ENCODE data around the gene DPEP2.
A peak's percentile ranks its signal among the peaks of the same experiment; 100 is the strongest.
"Not testable (repeated sequence)": the region's sequence is repeated elsewhere in the genome, so short reads cannot be mapped to it uniquely, and the experiment has no call there.

Gene DPEP2

DNA sequence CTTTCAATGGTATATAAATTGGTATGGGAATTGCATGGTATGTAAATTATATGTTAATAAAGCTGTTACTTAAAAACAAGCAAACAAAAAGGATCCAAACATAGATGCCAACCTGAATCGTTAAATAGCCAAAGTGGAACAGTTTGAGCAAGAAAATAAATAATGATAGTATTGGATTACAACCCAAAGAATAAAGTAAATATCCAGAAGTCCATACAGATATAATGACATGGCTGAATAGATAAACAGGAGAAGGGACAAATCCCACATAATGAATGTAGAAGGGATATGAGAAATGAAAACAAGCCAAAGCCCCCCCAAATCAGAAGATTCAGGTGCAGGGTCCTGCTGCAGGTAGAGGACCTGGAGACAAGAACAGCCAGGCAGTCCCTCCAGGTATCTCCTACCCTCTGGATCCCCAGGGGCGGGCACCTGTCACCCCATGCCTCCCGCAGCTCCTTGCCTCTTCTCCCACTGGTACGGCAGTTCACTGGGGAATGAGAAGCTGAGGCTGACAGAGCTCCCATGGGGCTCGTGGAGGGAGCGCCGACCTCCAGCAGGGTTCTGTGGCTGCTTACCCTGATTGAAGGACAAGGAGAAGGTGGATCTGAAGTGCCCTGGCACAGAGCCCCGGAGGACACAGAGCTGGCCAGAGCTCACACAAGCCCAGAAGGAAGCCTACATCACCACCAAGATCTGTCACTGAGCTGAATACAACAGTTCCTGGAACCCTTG is 45.5 kb downstream of the DPEP2 start:
- no peak for DNase-seq (ENCODE audit: low spot score)

- DNase-seq (ENCODE audit: low spot score) = no peak
Measured at GRCh38 chr16:67951485-67951884, 47.8 kb downstream of the DPEP2 start.

GRCh38 chr16:67950335-67950843 is 48.9 kb downstream of the DPEP2 start:
- DNase-seq (ENCODE audit: low spot score) = no peak

- no peak for DNase-seq (ENCODE audit: low spot score)
Measured at GRCh38 chr16:67949645-67950044, 49.6 kb downstream of the DPEP2 start.

- DNase-seq (ENCODE audit: low spot score) = peak; percentile 63
Measured at GRCh38 chr16:67948015-67948414, 51.3 kb downstream of the DPEP2 start.

DNA sequence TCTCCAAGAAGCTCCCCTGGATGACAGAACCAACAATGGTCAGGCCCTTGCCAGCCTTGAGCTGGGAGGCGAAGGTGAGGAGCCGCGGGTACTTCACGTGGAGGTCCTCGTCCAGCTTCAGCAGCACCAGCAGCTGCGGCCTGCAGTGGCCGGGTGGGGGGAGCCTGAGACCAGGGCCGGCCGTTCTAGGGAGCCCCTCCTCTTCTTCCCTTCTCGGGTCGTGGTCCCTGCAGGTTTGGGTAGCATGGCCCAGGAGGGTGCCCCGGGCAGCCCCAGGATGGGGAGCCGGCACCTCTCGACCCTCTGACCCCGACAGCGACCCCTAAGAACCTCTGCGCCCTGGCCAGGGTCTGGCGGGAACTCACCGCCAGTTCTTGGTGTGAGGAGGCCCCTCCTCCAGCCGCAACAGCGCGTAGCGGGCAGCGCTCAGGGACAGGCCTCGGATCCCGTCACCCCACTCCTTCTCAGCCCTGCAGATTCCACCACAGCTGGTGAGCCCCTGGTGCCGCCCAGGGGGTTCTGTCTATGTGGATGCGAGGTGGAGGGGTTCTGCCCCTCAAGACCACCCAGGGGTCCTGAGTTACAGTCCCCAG is 52.2 kb downstream of the DPEP2 start:
- no peak for DNase-seq (ENCODE audit: low spot score)

DNA sequence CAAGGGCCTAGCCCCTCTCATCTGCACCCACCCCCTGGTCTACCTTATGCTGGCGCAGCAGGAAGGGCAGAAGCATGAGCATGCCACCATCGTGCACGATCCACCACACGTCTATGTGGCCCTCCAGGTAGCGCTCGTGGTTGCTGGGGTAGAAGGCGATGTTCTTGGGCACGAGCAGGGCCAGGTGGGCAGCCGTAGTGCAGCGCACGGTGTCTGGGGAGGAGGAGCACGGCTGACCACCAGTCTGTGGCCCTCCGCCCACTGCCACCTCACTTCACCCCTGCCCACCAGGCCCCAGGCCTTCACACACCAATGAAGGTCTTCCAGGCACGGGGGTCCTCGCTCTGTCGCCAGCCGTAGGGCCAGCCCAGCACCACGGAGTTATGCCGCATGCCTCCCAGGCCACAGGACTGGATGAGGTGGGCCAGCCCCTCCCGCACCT is 53.1 kb downstream of the DPEP2 start:
- DNase-seq (ENCODE audit: low spot score) = no peak

GRCh38 chr16:67945392-67945933 is 53.8 kb downstream of the DPEP2 start:
- DNase-seq (ENCODE audit: low spot score) = no peak

GRCh38 chr16:67944690-67945391 is 54.4 kb downstream of the DPEP2 start:
- DNase-seq (ENCODE audit: low spot score) = no peak

DNA sequence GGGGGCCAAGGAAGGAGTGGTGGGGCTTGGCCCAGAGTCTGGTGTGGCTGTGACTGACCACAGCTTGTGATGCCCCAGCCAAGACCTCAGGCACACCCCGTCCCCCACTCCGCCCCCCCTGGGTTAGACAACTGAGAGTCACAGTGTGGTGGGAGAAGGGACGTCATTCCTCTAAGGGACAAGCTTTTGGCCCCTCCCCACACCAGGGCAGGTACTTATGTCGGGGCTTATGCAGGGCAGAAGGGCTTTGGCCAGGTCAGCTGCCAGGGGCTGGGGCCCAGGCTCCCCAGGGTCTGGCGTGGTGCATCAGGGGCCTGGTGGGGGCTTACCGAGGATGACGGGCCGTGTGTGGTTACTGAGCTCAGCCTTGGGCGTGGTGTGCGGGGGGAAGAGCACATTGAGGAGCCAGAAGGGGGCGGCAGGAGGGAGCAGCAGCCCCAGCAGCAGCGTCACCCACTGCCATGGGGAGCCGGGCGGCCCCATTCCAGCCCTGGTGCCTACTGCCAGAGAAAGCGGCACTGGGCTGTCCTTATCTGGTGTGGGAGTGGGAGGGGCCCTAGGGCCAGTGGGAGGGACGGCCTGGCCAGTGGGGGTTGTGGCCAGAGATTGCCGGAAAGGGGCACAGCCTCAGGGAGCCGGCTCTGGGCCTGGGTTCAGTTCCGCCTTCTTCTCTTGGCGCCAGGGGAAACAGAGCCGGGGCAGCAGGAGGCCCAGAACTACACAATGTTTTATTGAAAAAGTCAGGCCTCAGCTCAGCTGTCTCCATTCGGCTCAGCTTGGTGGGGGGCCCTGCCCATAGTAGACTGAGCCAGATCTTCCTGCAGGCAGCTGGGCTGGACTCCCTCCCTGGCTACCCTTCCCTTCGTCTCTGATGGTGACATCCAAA is 55.4 kb downstream of the DPEP2 start, which contains the start of gene LCAT:
Gene LCAT, minus strand, starts transcription at position 502 of the 886 bp plus-strand sequence. Its CDS starts 19 bp downstream, at position 483.
- no peak for DNase-seq (ENCODE audit: low spot score)

DNA sequence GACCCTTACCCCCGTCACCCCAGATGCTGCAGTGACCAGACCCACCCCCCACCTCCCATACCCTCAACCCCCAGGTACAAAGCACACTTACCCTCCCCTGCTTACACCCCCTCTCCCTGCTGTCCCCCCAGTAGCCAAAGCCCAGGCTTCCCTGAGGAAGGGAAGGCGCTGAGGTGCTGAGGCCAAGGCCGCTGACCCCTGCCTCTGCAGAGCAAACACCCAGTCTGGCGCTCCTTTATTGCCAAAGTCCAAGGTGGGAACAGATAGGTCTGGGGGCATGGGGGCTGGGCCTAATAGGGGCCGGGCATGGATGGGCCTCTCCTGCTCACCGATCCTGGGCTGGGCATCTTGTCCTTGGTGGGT is 56.0 kb downstream of the DPEP2 start:
- DNase-seq (ENCODE audit: low spot score) = no peak

DNA sequence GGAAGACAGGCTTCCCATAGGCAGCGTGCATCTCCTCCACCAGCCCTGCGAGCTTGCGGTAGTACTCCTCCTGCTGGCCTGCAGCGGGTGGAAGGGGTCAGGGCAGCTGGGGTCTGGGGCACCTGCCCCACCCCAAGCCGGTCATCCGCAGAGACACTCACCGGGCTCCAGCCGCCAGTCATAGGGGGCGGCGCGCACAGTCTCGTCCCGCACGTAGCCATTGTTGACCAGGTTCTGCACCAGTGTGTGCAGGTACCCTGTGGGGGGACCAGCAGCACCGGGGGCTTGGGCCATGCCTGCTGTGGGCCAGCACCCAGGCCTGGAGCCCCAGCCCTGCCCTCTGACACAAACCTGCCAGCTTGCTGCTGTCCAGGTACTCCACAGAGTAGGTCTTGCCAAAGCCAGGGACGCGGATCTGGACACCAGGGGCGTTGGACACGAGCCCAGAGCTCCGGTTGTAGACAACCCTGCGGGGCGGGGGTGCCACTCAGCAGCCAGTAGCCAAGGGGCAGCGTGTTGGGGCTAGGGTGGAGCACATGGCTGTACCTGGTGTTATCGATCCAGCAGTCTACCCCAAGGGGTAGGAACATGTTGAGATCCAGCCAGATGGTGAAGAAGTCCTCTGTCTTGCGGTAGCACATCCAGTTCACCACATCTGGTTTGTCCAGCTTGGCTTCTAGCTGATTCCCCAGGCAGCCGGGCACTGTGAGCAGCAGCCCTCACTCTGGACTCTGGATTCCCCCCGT is 56.6 kb downstream of the DPEP2 start:
- DNase-seq (ENCODE audit: low spot score) = no peak

- DNase-seq (ENCODE audit: low spot score) = peak; percentile 53
Measured at GRCh38 chr16:67942200-67942509, 57.1 kb downstream of the DPEP2 start.

DNA sequence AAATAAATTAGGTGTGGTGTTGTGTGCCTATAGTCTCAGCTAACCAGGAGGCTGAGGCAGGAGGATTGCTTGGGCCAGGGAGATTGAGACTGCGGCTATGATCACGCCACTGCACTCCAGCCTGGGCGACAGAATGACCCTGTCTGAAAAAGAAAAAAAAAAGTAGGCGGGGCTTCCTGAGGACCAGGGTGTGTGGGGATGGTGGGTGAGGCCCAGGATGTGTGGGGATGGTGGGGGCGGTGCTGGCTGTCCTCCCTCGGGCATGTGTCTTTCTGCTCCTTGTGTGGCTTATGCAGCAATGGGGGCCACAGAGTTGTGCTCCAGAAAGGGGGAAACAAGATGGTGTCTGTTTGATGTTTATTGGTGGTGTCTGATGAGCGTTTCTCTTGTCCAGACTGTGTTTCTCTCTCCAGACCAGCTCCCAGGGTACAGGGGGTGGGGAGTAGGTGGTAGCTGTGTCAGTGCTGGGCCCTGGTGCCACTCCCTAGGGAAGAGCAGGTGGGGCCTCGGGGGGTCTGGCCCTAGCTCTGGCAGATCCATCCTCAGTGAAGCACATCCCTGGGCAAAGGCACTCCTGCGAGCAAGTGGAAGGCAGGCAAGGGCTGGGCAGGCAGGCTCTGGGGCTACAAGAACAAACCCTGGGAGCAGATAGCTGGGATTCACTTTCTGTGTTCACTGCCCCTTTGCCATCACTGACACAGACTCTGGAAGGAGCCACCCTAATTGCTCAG is 57.6 kb downstream of the DPEP2 start:
- no peak for DNase-seq (ENCODE audit: low spot score)

- DNase-seq (ENCODE audit: low spot score) = peak; percentile 21
Measured at GRCh38 chr16:67940446-67941089, 58.7 kb downstream of the DPEP2 start.

DNA sequence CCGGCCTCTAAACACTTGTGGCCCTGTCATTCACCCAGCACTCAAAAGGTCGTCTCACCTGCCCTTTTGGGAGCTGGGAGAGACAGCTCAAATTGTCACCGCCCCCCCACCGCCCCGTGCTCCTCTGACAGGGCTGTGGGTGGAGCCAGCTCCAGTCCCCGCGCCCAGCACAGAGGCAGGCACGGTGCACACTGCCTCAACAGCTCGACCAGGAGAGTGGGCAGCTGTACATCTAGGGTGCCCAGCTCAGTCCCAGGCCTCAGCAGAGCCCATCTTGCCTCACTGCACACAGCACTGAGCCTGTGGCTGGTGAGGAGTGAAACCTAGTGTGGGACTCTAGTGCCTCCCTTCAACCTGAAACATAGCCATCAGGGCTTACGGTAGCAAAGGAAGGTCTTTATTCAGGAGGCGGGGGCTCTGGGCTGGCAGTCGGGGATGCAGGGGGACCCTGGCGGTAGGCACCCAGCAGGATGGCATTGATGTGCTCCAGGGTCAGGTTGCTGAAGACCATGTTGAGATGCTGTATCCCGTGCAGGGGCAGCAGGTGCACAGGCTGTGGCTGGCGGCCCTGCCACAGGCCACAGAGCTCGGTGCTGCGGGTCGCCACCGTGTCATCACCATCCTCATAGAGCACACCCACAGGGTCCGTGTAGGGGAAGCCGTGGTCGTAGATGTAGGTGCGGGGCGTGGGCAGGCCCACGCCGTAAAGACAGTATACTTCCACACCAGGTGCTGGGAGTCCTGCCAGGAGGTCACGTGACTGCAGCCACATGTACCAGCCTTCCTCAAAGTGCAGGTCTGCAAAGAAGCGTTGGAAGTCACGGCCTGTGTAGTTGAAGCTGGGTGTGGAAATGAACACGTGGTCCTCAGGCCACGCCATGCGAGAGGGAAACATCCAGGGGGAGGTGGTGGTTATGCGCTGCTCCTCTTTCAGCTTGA is 59.5 kb downstream of the DPEP2 start:
- DNase-seq (ENCODE audit: low spot score) = no peak

GRCh38 chr16:67937713-67938112 is 61.6 kb downstream of the DPEP2 start:
- not testable (repeated sequence) for DNase-seq (ENCODE audit: low spot score)
